CD14-positive monocyte (primary cell): ENCODE measurements around the gene MTA1. TPM values are rescaled to one million over a fixed set of nuclear protein-coding genes. Genes with fewer than 3 reads are reported as not detected.

Experiments
- DNase-seq, 3 donors: peaks; one replicate each; pipeline ENCODE4 v3.0.0-alpha.2; 2011 to 2022
- H2AFZ ChIP-seq: 2 replicates; pipeline ENCODE4 v1.6.0; 2012; ENCODE audit warnings: mild to moderate bottlenecking, low read depth, low read length, inconsistent platforms; ENCODE audit not compliant: insufficient read depth, poor library complexity, severe bottlenecking
- H3K27ac ChIP-seq, 2 donors: 1 replicate in 1 of 2; 2 replicates in 1 of 2; pipeline ENCODE4 v1.5.1; 2012 to 2013; ENCODE audit warnings: low read length in 2 of 2, control low read depth in 1 of 2, inconsistent platforms in 1 of 2, low read depth in 1 of 2, mild to moderate bottlenecking in 1 of 2
- H3K27me3 ChIP-seq, 2 donors: one replicate each; pipeline versions ENCODE4 v1.6.0 to v1.6.1; 2011 to 2013; ENCODE audit warnings: low read length in 2 of 2; ENCODE audit not compliant: control insufficient read depth in 2 of 2, insufficient read depth in 2 of 2
- H3K36me3 ChIP-seq, 2 donors: replicated peaks in 1 of 2; 1 replicate in 1 of 2; 2 replicates in 1 of 2; pipeline versions ENCODE4 v1.5.1 to v1.6.1; 2012 to 2013; ENCODE audit warnings: low read length in 2 of 2, control low read depth in 1 of 2, inconsistent platforms in 1 of 2, mild to moderate bottlenecking in 1 of 2; ENCODE audit not compliant: insufficient read depth in 2 of 2, control insufficient read depth in 1 of 2
- H3K4me1 ChIP-seq, 2 donors: 1 replicate in 1 of 2; 2 replicates in 1 of 2; pipeline versions ENCODE4 v1.5.1 to v1.6.1; 2012 to 2013; ENCODE audit warnings: low read length in 2 of 2, control low read depth in 1 of 2, inconsistent platforms in 1 of 2, mild to moderate bottlenecking in 1 of 2, moderate library complexity in 1 of 2; ENCODE audit not compliant: insufficient read depth in 2 of 2, control insufficient read depth in 1 of 2
- H3K4me2 ChIP-seq: replicated peaks from 2 replicates; pipeline ENCODE3; 2012; ENCODE audit warnings: low read length, moderate library complexity, mild to moderate bottlenecking; ENCODE audit not compliant: poor library complexity, severe bottlenecking; ENCODE audit errors: extremely low read depth
- H3K4me3 ChIP-seq, 3 experiments: fragments of 200-600 bp in 1 of 3; sonication (generic) in 1 of 3; replicated peaks in 1 of 3; 1 replicate in 2 of 3; 2 replicates in 1 of 3; pipeline ENCODE4 v1.5.1; 2011 to 2013; ENCODE audit warnings: low read length in 3 of 3, mild to moderate bottlenecking in 3 of 3, control low read depth in 2 of 3, low read depth in 2 of 3, inconsistent platforms in 1 of 3, moderate library complexity in 1 of 3
- H3K79me2 ChIP-seq: 2 replicates; pipeline ENCODE4 v1.6.0; 2012; ENCODE audit warnings: mild to moderate bottlenecking, control low read depth, inconsistent platforms, low read length, moderate library complexity; ENCODE audit not compliant: insufficient read depth
- H3K9ac ChIP-seq: 2 replicates; pipeline ENCODE4 v1.6.0; 2017; ENCODE audit warnings: low read length, mild to moderate bottlenecking; ENCODE audit not compliant: insufficient read depth, poor library complexity, severe bottlenecking
- H3K9me3 ChIP-seq, 2 donors: replicated peaks in 1 of 2; 1 replicate in 1 of 2; 2 replicates in 1 of 2; pipeline versions ENCODE4 v1.5.1 to v1.6.1; 2012 to 2013; ENCODE audit warnings: low read length in 2 of 2, control low read depth in 1 of 2; ENCODE audit not compliant: control insufficient read depth in 1 of 2, insufficient read depth in 1 of 2
- H4K20me1 ChIP-seq: 2 replicates; pipeline ENCODE4 v1.6.0; 2012; ENCODE audit warnings: mild to moderate bottlenecking, low read length, control low read depth, moderate library complexity; ENCODE audit not compliant: insufficient read depth
- H3K27ac Mint-ChIP-seq, 7 donors: one replicate each; pipeline ENCODE4 v1.8.0; 2020; ENCODE audit warnings: mild to moderate bottlenecking in 7 of 7, mixed read lengths in 7 of 7, moderate library complexity in 6 of 7, inconsistent platforms in 2 of 7
- H3K27me3 Mint-ChIP-seq, 3 donors: one replicate each; pipeline ENCODE4 v1.8.0; 2021 to 2022; ENCODE audit warnings: low read depth in 3 of 3, mild to moderate bottlenecking in 3 of 3, mixed read lengths in 3 of 3, moderate library complexity in 3 of 3, inconsistent platforms in 1 of 3
- H3K36me3 Mint-ChIP-seq, 2 donors: one replicate each; pipeline ENCODE4 v1.8.0; 2020; ENCODE audit warnings: mixed read lengths in 2 of 2, inconsistent platforms in 1 of 2, mild to moderate bottlenecking in 1 of 2
- H3K4me1 Mint-ChIP-seq: one replicate; pipeline ENCODE4 v1.8.0; 2020; ENCODE audit warnings: mild to moderate bottlenecking, mixed read lengths
- H3K4me3 Mint-ChIP-seq, 2 donors: one replicate each; pipeline ENCODE4 v1.8.0; 2020; ENCODE audit warnings: mild to moderate bottlenecking in 2 of 2, mixed read lengths in 2 of 2, moderate library complexity in 1 of 2
- H3K9me3 Mint-ChIP-seq, 7 donors: one replicate each; pipeline ENCODE4 v1.8.0; 2020 to 2022; ENCODE audit warnings: mixed read lengths in 7 of 7, mild to moderate bottlenecking in 6 of 7, moderate library complexity in 6 of 7, inconsistent platforms in 2 of 7
- WGBS: methylation state at CpG from one replicate; pipeline ENCODE4 v1.1.5; 2013; ENCODE audit warnings: missing lambda C conversion rate; ENCODE audit not compliant: insufficient coverage; 5-methylcytosine and 5-hydroxymethylcytosine counted together
- intact Hi-C, 2 donors: fragments of 100-400 bp; cut with micrococcal nuclease; formaldehyde crosslinking; loops; one replicate each; pipeline versions ENCODE4 v1.15.0 to v1.15.1; 2023
- polyA plus RNA-seq, 3 donors: library from polyadenylated mRNA; depleted of rRNA in 1 of 3; unstranded in 2 of 3; stranded (reverse) in 1 of 3; fragments of 300-500 nt in 2 of 3; fragments of >200 nt in 1 of 3; fragmentation: Illumina TruSeq in 2 of 3; gene quantifications; 1 replicate in 2 of 3; 2 replicates in 1 of 3; pipeline ENCODE4 v1.2.3, GENCODE V29; 2012 to 2021
- TF ChIP-seq, protein P1 (sequence below): fragments of 200-600 bp; IDR thresholded peaks from one replicate; pipeline ENCODE4 v1.8.0; 2022; ENCODE audit warnings: antibody characterized with exemption, mild to moderate bottlenecking

The MTA1 gene
- polyA plus RNA-seq, 3 donors: 0.91 to 102 (median 2.0) TPM

DNA sequence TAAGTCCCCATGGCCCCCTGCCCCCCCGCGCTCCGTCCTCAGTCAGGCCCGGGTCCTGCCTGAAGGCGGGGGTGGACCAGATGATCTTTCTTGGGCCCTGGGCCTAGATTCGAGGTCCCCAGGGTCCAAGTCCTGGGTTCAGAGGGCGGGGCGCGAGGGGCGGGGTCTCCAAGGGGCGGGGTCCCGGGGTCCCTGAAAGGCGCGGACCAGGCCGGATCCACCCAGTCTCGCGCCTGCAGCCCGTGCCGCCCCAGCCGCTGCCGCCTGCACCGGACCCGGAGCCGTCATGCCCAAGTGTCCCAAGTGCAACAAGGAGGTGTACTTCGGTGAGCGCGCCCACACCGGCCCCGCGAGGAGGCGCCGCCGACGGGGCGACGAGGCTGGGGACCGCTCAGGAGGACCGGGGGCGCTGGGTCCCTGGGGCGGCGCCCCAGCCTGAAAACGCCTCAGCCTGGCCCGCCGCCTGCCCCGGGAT lies 67.4 kb downstream of the MTA1 start:
- intact Hi-C loops: loop anchor here in 1 of 2 donors (10.0 kb wide), 1 partner anchor 422 kb away; the partner anchor contains the start of gene GPR132
- H2AFZ ChIP-seq: peak overlapping the region; percentile 50
- peak in 2 of 3 donors; percentile 49 to 60 for DNase-seq

DNA sequence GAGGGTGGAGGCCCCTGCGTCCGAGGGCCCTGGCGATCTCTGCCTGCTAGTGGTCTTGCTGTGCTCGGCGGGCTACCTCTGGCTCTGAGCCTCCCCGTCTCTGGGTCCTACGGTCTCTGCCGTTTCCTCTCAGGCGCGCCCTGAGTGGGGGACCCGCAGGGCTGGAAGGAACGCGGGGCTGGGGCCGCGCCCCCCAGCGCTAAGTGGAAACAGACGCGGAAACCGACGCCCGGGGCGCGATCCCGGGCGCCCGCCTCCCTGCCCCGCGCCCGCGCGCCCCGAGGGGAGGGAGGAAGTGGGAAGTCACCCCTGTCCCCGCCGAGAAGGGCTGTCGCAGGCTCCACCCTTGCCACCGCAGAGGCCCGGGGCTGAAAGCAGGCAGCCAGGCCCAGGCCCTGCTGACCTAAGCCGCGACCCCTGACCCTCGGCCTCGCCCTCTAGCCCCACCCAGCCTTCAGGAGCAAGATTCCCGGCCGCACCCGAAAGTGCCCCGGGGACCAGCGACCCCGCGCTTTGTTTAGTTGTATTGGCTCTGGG lies 67.9 kb downstream of the MTA1 start:
- H3K4me2 ChIP-seq: peak overlapping the region; percentile 82
- H3K4me1 ChIP-seq: peaks cover 66 to 81% of the 10 kb centered on the region in 2 donors
- H3K27ac ChIP-seq: peak overlapping the region; percentile 79 to 94
- TF ChIP-seq, protein P1, sequence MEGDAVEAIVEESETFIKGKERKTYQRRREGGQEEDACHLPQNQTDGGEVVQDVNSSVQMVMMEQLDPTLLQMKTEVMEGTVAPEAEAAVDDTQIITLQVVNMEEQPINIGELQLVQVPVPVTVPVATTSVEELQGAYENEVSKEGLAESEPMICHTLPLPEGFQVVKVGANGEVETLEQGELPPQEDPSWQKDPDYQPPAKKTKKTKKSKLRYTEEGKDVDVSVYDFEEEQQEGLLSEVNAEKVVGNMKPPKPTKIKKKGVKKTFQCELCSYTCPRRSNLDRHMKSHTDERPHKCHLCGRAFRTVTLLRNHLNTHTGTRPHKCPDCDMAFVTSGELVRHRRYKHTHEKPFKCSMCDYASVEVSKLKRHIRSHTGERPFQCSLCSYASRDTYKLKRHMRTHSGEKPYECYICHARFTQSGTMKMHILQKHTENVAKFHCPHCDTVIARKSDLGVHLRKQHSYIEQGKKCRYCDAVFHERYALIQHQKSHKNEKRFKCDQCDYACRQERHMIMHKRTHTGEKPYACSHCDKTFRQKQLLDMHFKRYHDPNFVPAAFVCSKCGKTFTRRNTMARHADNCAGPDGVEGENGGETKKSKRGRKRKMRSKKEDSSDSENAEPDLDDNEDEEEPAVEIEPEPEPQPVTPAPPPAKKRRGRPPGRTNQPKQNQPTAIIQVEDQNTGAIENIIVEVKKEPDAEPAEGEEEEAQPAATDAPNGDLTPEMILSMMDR: no peak
- H3K27me3 Mint-ChIP-seq: peaks cover 27 to 46% (median 36%) of the 10 kb centered on the region in 3 donors
- H3K27me3 ChIP-seq: peaks cover 2 to 39% of the 10 kb centered on the region in 2 donors
- peaks cover 0 to 5% (median 3%) of the 10 kb centered on the region in 7 donors for H3K9me3 Mint-ChIP-seq
- DNase-seq: peak; percentile 79 to 80 (median 79)
- H3K4me1 Mint-ChIP-seq: peaks cover 49% of the 10 kb centered on the region
- H3K9me3 ChIP-seq: no peaks in the 10 kb centered on the region
- peak overlapping the region; percentile 95 for H3K9ac ChIP-seq
- H4K20me1 ChIP-seq: peaks cover 22% of the 10 kb centered on the region
- intact Hi-C loops: loop anchor here in 1 of 2 donors (10.0 kb wide), 1 partner anchor 423 kb away; the partner anchor contains the start of gene GPR132
- H2AFZ ChIP-seq: peak overlapping the region; percentile 50
- under 1% methylated on average over 44 of the region's 48 CpGs for whole genome bisulfite sequencing
- H3K4me3 ChIP-seq: peak overlapping the region; percentile 58 to 89 (median 72)
- peaks cover 0 to 3% of the 10 kb centered on the region in 2 donors for H3K36me3 ChIP-seq
- H3K36me3 Mint-ChIP-seq: peaks cover 5 to 9% of the 10 kb centered on the region in 2 donors
- H3K27ac Mint-ChIP-seq: peak overlapping the region; percentile 67 to 94 (median 91)
- peaks cover 5% of the 10 kb centered on the region for H3K79me2 ChIP-seq
- H3K4me3 Mint-ChIP-seq: peak overlapping the region; percentile 80 to 87

More for the DNA sequence above, 67.4 kb downstream of the MTA1 start:
- H3K36me3 Mint-ChIP-seq: peaks cover 5 to 12% of the 10 kb centered on the region in 2 donors
- peak overlapping the region in 6 of 7 donors; percentile 67 to 94 (median 92) for H3K27ac Mint-ChIP-seq
- peak overlapping the region; percentile 79 to 94 for H3K27ac ChIP-seq
- H3K9me3 Mint-ChIP-seq: peaks cover 0 to 6% (median 3%) of the 10 kb centered on the region in 7 donors
- H3K4me1 ChIP-seq: peaks cover 70 to 83% of the 10 kb centered on the region in 2 donors
- peak overlapping the region; percentile 82 for H3K4me2 ChIP-seq
- 2% methylated on average over 45 of the region's 45 CpGs for WGBS
- peaks cover 30 to 49% (median 36%) of the 10 kb centered on the region in 3 donors for H3K27me3 Mint-ChIP-seq
- H3K9me3 ChIP-seq: no peaks in the 10 kb centered on the region
- TF ChIP-seq, protein P1: no peak
- H4K20me1 ChIP-seq: peaks cover 17% of the 10 kb centered on the region
- peaks cover 0 to 3% of the 10 kb centered on the region in 2 donors for H3K36me3 ChIP-seq
- peaks cover 4% of the 10 kb centered on the region for H3K79me2 ChIP-seq
- H3K4me3 ChIP-seq: peak overlapping the region; percentile 58 to 89 (median 72)
- H3K4me1 Mint-ChIP-seq: peaks cover 54% of the 10 kb centered on the region
- H3K9ac ChIP-seq: peak overlapping the region; percentile 95
- H3K27me3 ChIP-seq: peaks cover 2 to 39% of the 10 kb centered on the region in 2 donors
- H3K4me3 Mint-ChIP-seq: peak overlapping the region; percentile 80 to 87
